Endothelial cell of umbilical vein (primary cell): ENCODE data around the gene NHSL2. TPM values are rescaled to one million over a fixed set of nuclear protein-coding genes. Genes with fewer than 3 reads are reported as not detected.

ENCODE experiments used
- BruUV-seq: library from RNA; stranded (reverse); fragments of 400-500 nt; replicated peaks from 2 replicates; lab custom pipeline; 2021; lab: Mats Ljungman, UMichigan
- CTCF ChIA-PET: fragments of 300-600, 350-600 bp; sonication (Branson Sonifier 250); formaldehyde crosslinking; loops from one replicate; lab custom pipeline; 2021; ENCODE audit warnings: antibody characterized with exemption, inconsistent platforms; lab: Charles Lee
- POLR2A ChIA-PET: fragments of 300-600, 350-600 bp; sonication (Branson Sonifier 250); formaldehyde crosslinking; loops from one replicate; lab custom pipeline; 2021; ENCODE audit warnings: antibody characterized with exemption, inconsistent platforms; lab: Charles Lee
- DNase-seq: peaks from one replicate; pipeline ENCODE4 v3.0.0-alpha.2; 2011; ENCODE audit warnings: low read depth, low spot score
- FAIRE-seq: peaks from 2 replicates; lab custom pipeline; 2011; peaks lifted over from hg19 to GRCh38; lab: Jason Lieb, UNC
- H2AFZ ChIP-seq: 2 replicates; pipeline ENCODE4 v1.6.0; 2012; ENCODE audit warnings: low read depth, low read length, control low read depth, inconsistent platforms
- H3K27ac ChIP-seq: 2 replicates; pipeline ENCODE4 v1.5.1; 2011; ENCODE audit warnings: low read depth, mild to moderate bottlenecking, control low read depth, low read length, moderate library complexity; ENCODE audit not compliant: insufficient read depth
- H3K27me3 ChIP-seq, 2 experiments: 2 replicates each; pipeline versions ENCODE4 v1.6.0 to v1.6.1; 2011; ENCODE audit warnings: low read length in 2 of 2, mixed read lengths in 1 of 2; ENCODE audit not compliant: control insufficient read depth in 2 of 2, insufficient read depth in 2 of 2
- H3K36me3 ChIP-seq, 2 experiments: 2 replicates in 1 of 2; 3 replicates in 1 of 2; pipeline ENCODE4 v1.5.1; 2011; ENCODE audit warnings: low read length in 2 of 2, mild to moderate bottlenecking in 1 of 2, moderate library complexity in 1 of 2; ENCODE audit not compliant: control insufficient read depth in 2 of 2, insufficient read depth in 2 of 2; ENCODE audit errors: extremely low read depth in 1 of 2
- H3K4me1 ChIP-seq: 3 replicates; pipeline ENCODE4 v1.5.1; 2011; ENCODE audit warnings: mild to moderate bottlenecking, low read length; ENCODE audit not compliant: control insufficient read depth, insufficient read depth; ENCODE audit errors: extremely low read depth
- H3K4me2 ChIP-seq: 2 replicates; pipeline ENCODE4 v1.6.1; 2011; ENCODE audit warnings: low read length, control low read depth, mixed read lengths; ENCODE audit not compliant: insufficient read depth
- H3K4me3 ChIP-seq, 3 experiments: fragments of 200-600 bp in 1 of 3; sonication (generic), shearing (Covaris generic) in 1 of 3; replicated peaks in 1 of 3; 2 replicates each; pipeline ENCODE4 v1.5.1; 2011 to 2016; ENCODE audit warnings: control low read depth in 3 of 3, low read length in 3 of 3, mild to moderate bottlenecking in 2 of 3, inconsistent platforms in 1 of 3, low read depth in 1 of 3, moderate library complexity in 1 of 3; ENCODE audit not compliant: insufficient read depth in 1 of 3
- H3K79me2 ChIP-seq: 2 replicates; pipeline ENCODE4 v1.6.0; 2012; ENCODE audit warnings: low read length, inconsistent platforms; ENCODE audit not compliant: control insufficient read depth, insufficient read depth
- H3K9ac ChIP-seq: replicated peaks from 2 replicates; pipeline ENCODE3; 2011; ENCODE audit warnings: low read length, control low read depth; ENCODE audit not compliant: insufficient read depth; ENCODE audit errors: extremely low read depth
- H3K9me1 ChIP-seq: replicated peaks from 3 replicates; pipeline ENCODE4 v1.6.0; 2011; ENCODE audit warnings: mild to moderate bottlenecking, low read length; ENCODE audit not compliant: control insufficient read depth, insufficient read depth; ENCODE audit errors: extremely low read depth
- H3K9me3 ChIP-seq: replicated peaks from 2 replicates; pipeline ENCODE4 v1.5.1; 2012; ENCODE audit warnings: low read length, inconsistent platforms; ENCODE audit not compliant: control insufficient read depth, insufficient read depth
- H4K20me1 ChIP-seq: replicated peaks from 2 replicates; pipeline ENCODE3; 2011; ENCODE audit warnings: mild to moderate bottlenecking, low read length; ENCODE audit not compliant: control insufficient read depth, insufficient read depth; ENCODE audit errors: extremely low read depth
- EZH2 ChIP-seq: IDR thresholded peaks from 2 replicates; pipeline ENCODE4 v1.6.1; 2012; ENCODE audit warnings: borderline replicate concordance, low read depth, mild to moderate bottlenecking, moderate library complexity, low read length, inconsistent platforms; ENCODE audit not compliant: severe bottlenecking
- FOS ChIP-seq: IDR thresholded peaks from 2 replicates; pipeline ENCODE4 v1.6.1; 2011; ENCODE audit warnings: mild to moderate bottlenecking, low read length, moderate library complexity, borderline replicate concordance; ENCODE audit not compliant: insufficient read depth
- GATA2 ChIP-seq: IDR thresholded peaks from 2 replicates; pipeline ENCODE4 v1.7.0; 2011; ENCODE audit warnings: low read depth, mild to moderate bottlenecking, moderate library complexity, mixed read lengths, low read length; ENCODE audit not compliant: insufficient read length, insufficient read depth
- JUN ChIP-seq: IDR thresholded peaks from 2 replicates; pipeline ENCODE4 v1.6.1; 2011; ENCODE audit warnings: borderline replicate concordance, low read depth; ENCODE audit not compliant: insufficient read length, insufficient read depth
- MYC ChIP-seq: IDR thresholded peaks from one replicate; pipeline ENCODE4 v1.6.1; 2011; ENCODE audit warnings: mild to moderate bottlenecking, low read depth, low read length
- POLR2A ChIP-seq: IDR thresholded peaks from 2 replicates; pipeline ENCODE4 v1.6.1; 2012; ENCODE audit warnings: low read depth, mild to moderate bottlenecking, control low read depth, low read length
- POLR2AphosphoS5 ChIP-seq: IDR thresholded peaks from 2 replicates; pipeline ENCODE4 v1.6.1; 2012; ENCODE audit warnings: low read depth, mild to moderate bottlenecking, control low read depth, low read length, moderate library complexity; ENCODE audit not compliant: insufficient read depth
- dilution Hi-C: fragments of 300-500 bp; cut with MboI; formaldehyde crosslinking; loops from one replicate; pipeline ENCODE4 v1.15.0; 2019; ENCODE audit warnings: low sequenced_read_pairs; ENCODE audit not compliant: extremely low pct_ligation_motif_present
- intact Hi-C: fragments of 100-400 bp; cut with micrococcal nuclease; formaldehyde crosslinking; loops from one replicate; pipeline ENCODE4 v1.10.0; 2022
- polyA plus RNA-seq, 4 experiments: library from polyadenylated mRNA; depleted of rRNA in 3 of 4; stranded (reverse) in 3 of 4; unstranded in 1 of 4; fragments of >200 nt; gene quantifications; 2 replicates each; pipeline versions ENCODE4 v1.2.1 to v1.2.3, GENCODE V29; 2011 to 2012; ENCODE audit warnings: missing spikeins in 1 of 4
- total RNA-seq: library from RNA; stranded (reverse); gene quantifications from 2 replicates; pipeline ENCODE4 v1.2.3, GENCODE V29; 2021
- TF ChIP-seq, protein P1 (sequence below): IDR thresholded peaks from 2 replicates; pipeline ENCODE4 v1.6.1; 2011; ENCODE audit not compliant: insufficient read depth, insufficient read length
- TF ChIP-seq, protein P2 (sequence below), 2 donors: IDR thresholded peaks; 1 replicate in 1 of 2; 2 replicates in 1 of 2; pipeline ENCODE4 v1.5.1; 2011; ENCODE audit warnings: low read length in 2 of 2, mild to moderate bottlenecking in 2 of 2, moderate library complexity in 2 of 2, control low read depth in 1 of 2, inconsistent platforms in 1 of 2, low read depth in 1 of 2; ENCODE audit not compliant: insufficient read depth in 1 of 2; ENCODE audit errors: extremely low read depth in 1 of 2

Gene NHSL2
- total and polyA plus RNA-seq, 2 donors (not counting 3 experiments of a cell fraction or from before 2014, with no cell fraction given) = 23.5 to 49.9 TPM

- peak; percentile 71 for FAIRE-seq
- intact Hi-C loops = loop anchor here (5.0 kb wide), 1 partner anchor 186 kb away; the partner anchor contains the start of gene ERCC6L
Observed at GRCh38 chrX:72051589-72051988, 140.9 kb downstream of the NHSL2 start.

DNA sequence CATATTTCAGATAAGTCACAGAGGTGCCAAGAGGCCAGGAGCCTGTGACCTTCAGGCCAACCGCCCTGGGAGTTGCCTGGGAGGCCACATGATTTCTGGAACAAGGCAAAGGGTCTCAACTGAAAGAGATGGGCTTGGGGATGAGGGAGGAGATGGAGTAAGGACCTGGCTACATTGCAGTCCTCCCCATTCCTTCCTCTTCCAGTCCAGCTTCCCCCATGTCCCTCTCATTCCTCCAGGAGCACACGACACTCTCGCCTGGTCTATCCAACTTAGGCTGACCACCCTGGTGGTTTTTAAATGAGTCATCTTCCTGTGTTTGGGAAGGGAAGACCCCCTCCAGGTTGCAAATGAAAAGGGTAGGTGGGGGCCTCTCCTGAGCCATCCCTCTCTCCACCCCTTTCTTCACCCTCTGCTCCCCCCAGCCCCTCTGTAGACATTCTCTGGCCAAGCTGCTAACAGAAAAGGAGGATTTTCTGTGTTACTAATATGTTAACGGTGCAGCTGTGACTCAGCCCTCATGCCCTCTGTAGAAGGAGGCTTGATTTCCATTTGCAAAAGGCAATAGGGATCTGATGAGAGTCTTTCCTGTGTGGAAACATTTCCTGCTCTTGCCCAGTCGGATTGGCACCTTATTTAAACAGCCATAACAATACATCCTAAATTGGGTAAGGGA, 141.9 kb downstream of the NHSL2 start:
- ChIA-PET POLR2A (no interaction called here), CTCF (no interaction called here)
- Histone ChIP-seq H3K79me2 (no peaks in the 10 kb centered on the region), H3K9me1 (no peaks in the 10 kb centered on the region), H3K4me1 (peaks cover 24% of the 10 kb centered on the region), H3K4me2 (peak overlapping the region; percentile 75), H3K4me3 (no peak overlapping the region), H3K36me3 (no peaks in the 10 kb centered on the region), H3K9me3 (no peaks in the 10 kb centered on the region), H4K20me1 (no peaks in the 10 kb centered on the region), H3K9ac (no peak overlapping the region), H2AFZ (peak overlapping the region; percentile 74), H3K27me3 (no peaks in the 10 kb centered on the region), H3K27ac (peak overlapping the region; percentile 58)
- peak; percentile 96 for FAIRE-seq
- no TSS peak for BruUV-seq
- dilution Hi-C loops = no loop called here
- intact Hi-C loops = loop anchor here (1.0 to 5.0 kb wide), 3 partner anchors 27 to 185 kb away; partner anchors contain the start of gene ERCC6L
- TF ChIP-seq EZH2 (no peak), FOS (peak; percentile 63), POLR2A (no peak), GATA2 (no peak), JUN (peak; percentile 23), MYC (no peak), POLR2AphosphoS5 (no peak)
- TF ChIP-seq, protein P1, sequence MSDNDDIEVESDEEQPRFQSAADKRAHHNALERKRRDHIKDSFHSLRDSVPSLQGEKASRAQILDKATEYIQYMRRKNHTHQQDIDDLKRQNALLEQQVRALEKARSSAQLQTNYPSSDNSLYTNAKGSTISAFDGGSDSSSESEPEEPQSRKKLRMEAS = no peak
- TF ChIP-seq, protein P2, sequence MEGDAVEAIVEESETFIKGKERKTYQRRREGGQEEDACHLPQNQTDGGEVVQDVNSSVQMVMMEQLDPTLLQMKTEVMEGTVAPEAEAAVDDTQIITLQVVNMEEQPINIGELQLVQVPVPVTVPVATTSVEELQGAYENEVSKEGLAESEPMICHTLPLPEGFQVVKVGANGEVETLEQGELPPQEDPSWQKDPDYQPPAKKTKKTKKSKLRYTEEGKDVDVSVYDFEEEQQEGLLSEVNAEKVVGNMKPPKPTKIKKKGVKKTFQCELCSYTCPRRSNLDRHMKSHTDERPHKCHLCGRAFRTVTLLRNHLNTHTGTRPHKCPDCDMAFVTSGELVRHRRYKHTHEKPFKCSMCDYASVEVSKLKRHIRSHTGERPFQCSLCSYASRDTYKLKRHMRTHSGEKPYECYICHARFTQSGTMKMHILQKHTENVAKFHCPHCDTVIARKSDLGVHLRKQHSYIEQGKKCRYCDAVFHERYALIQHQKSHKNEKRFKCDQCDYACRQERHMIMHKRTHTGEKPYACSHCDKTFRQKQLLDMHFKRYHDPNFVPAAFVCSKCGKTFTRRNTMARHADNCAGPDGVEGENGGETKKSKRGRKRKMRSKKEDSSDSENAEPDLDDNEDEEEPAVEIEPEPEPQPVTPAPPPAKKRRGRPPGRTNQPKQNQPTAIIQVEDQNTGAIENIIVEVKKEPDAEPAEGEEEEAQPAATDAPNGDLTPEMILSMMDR (IDR thresholded peaks at IDR 0.05; ENCODE audit: extremely low read depth in 1 of 2, insufficient read depth in 1 of 2, low read depth in 1 of 2, low read length in 2 of 2) = no peak
- peak; percentile 64 for DNase-seq

More at GRCh38 chrX:72051589-72051988, 140.9 kb downstream of the NHSL2 start:
- Histone ChIP-seq H3K4me3 (no peak overlapping the region), H2AFZ (no peak overlapping the region), H3K36me3 (no peaks in the 10 kb centered on the region), H3K27ac (no peak overlapping the region), H3K9me1 (no peaks in the 10 kb centered on the region), H3K27me3 (no peaks in the 10 kb centered on the region), H3K4me1 (peaks cover 26% of the 10 kb centered on the region), H4K20me1 (no peaks in the 10 kb centered on the region), H3K9me3 (no peaks in the 10 kb centered on the region), H3K4me2 (no peak overlapping the region), H3K9ac (no peak overlapping the region), H3K79me2 (no peaks in the 10 kb centered on the region)
- ChIA-PET CTCF (no interaction called here), POLR2A (no interaction called here)
- dilution Hi-C loops = no loop called here
- no TSS peak for BruUV-seq
- no peak for TF ChIP-seq JUN
- TF ChIP-seq, protein P2 (IDR thresholded peaks at IDR 0.05; ENCODE audit: extremely low read depth in 1 of 2, insufficient read depth in 1 of 2, low read depth in 1 of 2, low read length in 2 of 2) = no peak
- no peak for DNase-seq
